Breast epithelium (tissue), 3 donors: ENCODE measurements around the gene NFIC.

ENCODE experiments used
- POLR2A ChIP-seq: fragments of 450-650 bp; IDR thresholded peaks from one replicate; pipeline ENCODE4 v1.6.1; 2016; ENCODE audit warnings: antibody characterized with exemption, mild to moderate bottlenecking, moderate library complexity
- TF ChIP-seq, protein P1 (sequence below), 3 donors: fragments of 450-650 bp; IDR thresholded peaks; one replicate each; pipeline ENCODE4 v1.5.1; 2016 to 2017; ENCODE audit warnings: antibody characterized with exemption in 3 of 3, mild to moderate bottlenecking in 3 of 3, moderate library complexity in 3 of 3

- TF ChIP-seq, protein P1, sequence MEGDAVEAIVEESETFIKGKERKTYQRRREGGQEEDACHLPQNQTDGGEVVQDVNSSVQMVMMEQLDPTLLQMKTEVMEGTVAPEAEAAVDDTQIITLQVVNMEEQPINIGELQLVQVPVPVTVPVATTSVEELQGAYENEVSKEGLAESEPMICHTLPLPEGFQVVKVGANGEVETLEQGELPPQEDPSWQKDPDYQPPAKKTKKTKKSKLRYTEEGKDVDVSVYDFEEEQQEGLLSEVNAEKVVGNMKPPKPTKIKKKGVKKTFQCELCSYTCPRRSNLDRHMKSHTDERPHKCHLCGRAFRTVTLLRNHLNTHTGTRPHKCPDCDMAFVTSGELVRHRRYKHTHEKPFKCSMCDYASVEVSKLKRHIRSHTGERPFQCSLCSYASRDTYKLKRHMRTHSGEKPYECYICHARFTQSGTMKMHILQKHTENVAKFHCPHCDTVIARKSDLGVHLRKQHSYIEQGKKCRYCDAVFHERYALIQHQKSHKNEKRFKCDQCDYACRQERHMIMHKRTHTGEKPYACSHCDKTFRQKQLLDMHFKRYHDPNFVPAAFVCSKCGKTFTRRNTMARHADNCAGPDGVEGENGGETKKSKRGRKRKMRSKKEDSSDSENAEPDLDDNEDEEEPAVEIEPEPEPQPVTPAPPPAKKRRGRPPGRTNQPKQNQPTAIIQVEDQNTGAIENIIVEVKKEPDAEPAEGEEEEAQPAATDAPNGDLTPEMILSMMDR (IDR thresholded peaks at IDR 0.05): no peak
- TF ChIP-seq POLR2A: no peak
These were observed 44.0 kb upstream of the NFIC start for GRCh38 chr19:3322199-3322978.
